ENCODE results near the gene CCR4. TPM values are rescaled to one million over a fixed set of nuclear protein-coding genes. Genes with fewer than 3 reads are reported as not detected.
A peak's percentile ranks its signal among the peaks of the same experiment; 100 is the strongest.
"Not testable (repeated sequence)": the region's sequence is repeated elsewhere in the genome, so short reads cannot be mapped to it uniquely, and the experiment has no call there.

CCR4 gene
- total and polyA plus RNA-seq, 9 of the 15 experiments (the other 6 are each of a cell fraction or from before 2014, with no cell fraction given): 0.04 to 0.47 (median 0.25) TPM; not detected in 1

DNA sequence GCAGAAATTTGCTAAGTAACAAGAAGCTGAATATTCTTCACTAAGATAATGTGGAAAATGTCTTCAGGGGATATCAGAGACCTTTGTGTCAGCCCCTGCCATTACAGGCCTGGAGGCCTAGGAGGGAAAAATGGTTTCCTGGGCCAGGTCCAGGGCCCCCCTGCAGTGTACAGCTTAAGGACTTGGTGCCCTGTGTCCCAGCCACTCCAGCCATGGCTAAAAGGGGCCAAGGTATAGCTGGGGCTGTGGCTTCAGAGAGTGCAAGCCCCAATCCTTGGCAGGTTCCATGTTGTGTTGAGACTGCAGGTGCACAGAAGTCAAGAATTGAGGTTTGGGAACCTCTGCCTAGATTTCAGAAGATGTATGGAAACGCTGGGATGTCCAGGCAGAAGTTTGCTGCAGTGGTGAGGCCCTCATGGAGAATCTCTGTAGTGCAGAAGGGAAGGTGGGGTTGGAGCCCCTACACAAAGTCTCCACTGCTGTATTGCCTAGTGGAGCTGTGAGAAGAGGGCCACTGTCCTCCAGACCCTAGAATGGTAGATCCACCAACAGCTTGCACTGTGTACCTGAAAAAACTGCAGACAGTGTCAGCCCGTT lies 14.3 kb downstream of the CCR4 start:
- CTCF ChIA-PET (ENCODE audit: low intra/inter-chr PET ratio); FAIRE-seq; H3K4me2 ChIP-seq (ENCODE audit: insufficient read depth, low read length); H2AFZ ChIP-seq (ENCODE audit: low read depth, low read length); H3K4me1 ChIP-seq (replicated peaks in 1 of 2; ENCODE audit: control insufficient read depth in 2 of 2, insufficient read depth in 2 of 2, low read length in 2 of 2); H3K79me2 ChIP-seq (ENCODE audit: control insufficient read depth, insufficient read depth, low read length); H3K36me3 ChIP-seq (ENCODE audit: control insufficient read depth, insufficient read depth, low read length); ATAC-seq; H3K9ac ChIP-seq (ENCODE audit: insufficient read depth in 1 of 2, low read depth in 2 of 2, low read length in 2 of 2); BruUV-seq (replicated peaks); POLR2A ChIA-PET; H3K4me3 ChIP-seq; H4K20me1 ChIP-seq (replicated peaks; ENCODE audit: control insufficient read depth, insufficient read depth, low read length); H3K9me1 ChIP-seq (ENCODE audit: control insufficient read depth, insufficient read depth, low read length); H3K27me3 ChIP-seq (ENCODE audit: control insufficient read depth in 2 of 2, insufficient read depth in 2 of 2, low read length in 2 of 2); H3K27ac ChIP-seq (ENCODE audit: extremely low read depth, low read depth, low read length); DNase-seq (ENCODE audit: extremely low read depth in 1 of 4, low spot score in 3 of 4); in situ Hi-C loops (cut with MboI); intact Hi-C loops (cut with micrococcal nuclease): not testable (repeated sequence)
- 44% methylated on average over 2 of the region's 2 CpGs for WGBS (ENCODE audit: insufficient coverage, low coverage, missing lambda C conversion rate)
- H3K9me3 ChIP-seq (replicated peaks; ENCODE audit: control insufficient read depth, insufficient read depth, low read depth, low read length): peaks cover 12% of the 10 kb centered on the region; the same call in 1 of the 2 replicates
- TF ChIP-seq TRIM28 (IDR thresholded peaks at IDR 0.05) (peak; percentile 88), ZNF280A (IDR thresholded peaks at IDR 0.05; ENCODE audit: low read depth, partially characterized antibody) (peak; percentile 63), CBX3 (IDR thresholded peaks at IDR 0.05; ENCODE audit: borderline replicate concordance in 1 of 2, low read length in 2 of 2) (peak in 1 of 2 experiments; percentile 95; a peak in 2 of 3 replicates), TRIM24 (IDR thresholded peaks at IDR 0.05) (peak in 1 of 2 experiments; percentile 57; a peak in 2 of 4 replicates), CBX5 (IDR thresholded peaks at IDR 0.05; ENCODE audit: borderline replicate concordance, low read depth) (peak; percentile 85; the same call in 1 of the 2 replicates), ZFP36 (IDR thresholded peaks at IDR 0.05; ENCODE audit: low read depth, low read length, partially characterized antibody) (peak; percentile 77)
- TF ChIP-seq, protein P1, sequence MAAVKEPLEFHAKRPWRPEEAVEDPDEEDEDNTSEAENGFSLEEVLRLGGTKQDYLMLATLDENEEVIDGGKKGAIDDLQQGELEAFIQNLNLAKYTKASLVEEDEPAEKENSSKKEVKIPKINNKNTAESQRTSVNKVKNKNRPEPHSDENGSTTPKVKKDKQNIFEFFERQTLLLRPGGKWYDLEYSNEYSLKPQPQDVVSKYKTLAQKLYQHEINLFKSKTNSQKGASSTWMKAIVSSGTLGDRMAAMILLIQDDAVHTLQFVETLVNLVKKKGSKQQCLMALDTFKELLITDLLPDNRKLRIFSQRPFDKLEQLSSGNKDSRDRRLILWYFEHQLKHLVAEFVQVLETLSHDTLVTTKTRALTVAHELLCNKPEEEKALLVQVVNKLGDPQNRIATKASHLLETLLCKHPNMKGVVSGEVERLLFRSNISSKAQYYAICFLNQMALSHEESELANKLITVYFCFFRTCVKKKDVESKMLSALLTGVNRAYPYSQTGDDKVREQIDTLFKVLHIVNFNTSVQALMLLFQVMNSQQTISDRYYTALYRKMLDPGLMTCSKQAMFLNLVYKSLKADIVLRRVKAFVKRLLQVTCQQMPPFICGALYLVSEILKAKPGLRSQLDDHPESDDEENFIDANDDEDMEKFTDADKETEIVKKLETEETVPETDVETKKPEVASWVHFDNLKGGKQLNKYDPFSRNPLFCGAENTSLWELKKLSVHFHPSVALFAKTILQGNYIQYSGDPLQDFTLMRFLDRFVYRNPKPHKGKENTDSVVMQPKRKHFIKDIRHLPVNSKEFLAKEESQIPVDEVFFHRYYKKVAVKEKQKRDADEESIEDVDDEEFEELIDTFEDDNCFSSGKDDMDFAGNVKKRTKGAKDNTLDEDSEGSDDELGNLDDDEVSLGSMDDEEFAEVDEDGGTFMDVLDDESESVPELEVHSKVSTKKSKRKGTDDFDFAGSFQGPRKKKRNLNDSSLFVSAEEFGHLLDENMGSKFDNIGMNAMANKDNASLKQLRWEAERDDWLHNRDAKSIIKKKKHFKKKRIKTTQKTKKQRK (IDR thresholded peaks at IDR 0.05; ENCODE audit: borderline replicate concordance, low read depth, low read length): peak; percentile 74; the same call in 1 of the 2 replicates

Data from K562 (cell line).